Astrocyte (in vitro differentiated cells and primary cell): Measurements from ENCODE around the gene SLIT3.

Source experiments
- EZH2 ChIP-seq: IDR thresholded peaks from 2 replicates; pipeline ENCODE4 v1.6.1; 2012; ENCODE audit warnings: mild to moderate bottlenecking, low read length, inconsistent platforms; ENCODE audit not compliant: insufficient read depth
- TF ChIP-seq, protein P1 (sequence below): IDR thresholded peaks from 2 replicates; pipeline ENCODE4 v1.5.1; 2011; ENCODE audit warnings: low read depth, mild to moderate bottlenecking, inconsistent platforms, low read length, moderate library complexity; ENCODE audit not compliant: insufficient read depth

DNA sequence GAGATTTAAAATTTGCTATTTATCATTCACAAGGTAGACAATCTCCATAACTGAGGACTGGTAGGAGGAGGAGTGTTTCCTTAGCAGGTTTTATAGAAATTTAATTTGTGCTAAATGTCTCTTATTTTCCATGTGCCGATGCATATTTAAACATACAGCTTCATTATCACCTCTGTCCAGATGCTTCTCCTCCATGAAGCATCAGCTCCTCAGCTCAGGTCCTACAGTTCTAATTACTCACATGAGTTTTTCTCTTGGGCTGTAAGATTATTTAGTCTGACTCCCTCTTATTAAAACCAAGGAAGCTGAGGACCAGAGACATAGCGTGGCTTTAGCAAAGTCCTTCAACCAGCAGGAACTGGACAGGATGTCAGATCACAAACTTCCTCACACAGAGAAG, 421.6 kb downstream of the SLIT3 start:
- TF ChIP-seq, protein P1, sequence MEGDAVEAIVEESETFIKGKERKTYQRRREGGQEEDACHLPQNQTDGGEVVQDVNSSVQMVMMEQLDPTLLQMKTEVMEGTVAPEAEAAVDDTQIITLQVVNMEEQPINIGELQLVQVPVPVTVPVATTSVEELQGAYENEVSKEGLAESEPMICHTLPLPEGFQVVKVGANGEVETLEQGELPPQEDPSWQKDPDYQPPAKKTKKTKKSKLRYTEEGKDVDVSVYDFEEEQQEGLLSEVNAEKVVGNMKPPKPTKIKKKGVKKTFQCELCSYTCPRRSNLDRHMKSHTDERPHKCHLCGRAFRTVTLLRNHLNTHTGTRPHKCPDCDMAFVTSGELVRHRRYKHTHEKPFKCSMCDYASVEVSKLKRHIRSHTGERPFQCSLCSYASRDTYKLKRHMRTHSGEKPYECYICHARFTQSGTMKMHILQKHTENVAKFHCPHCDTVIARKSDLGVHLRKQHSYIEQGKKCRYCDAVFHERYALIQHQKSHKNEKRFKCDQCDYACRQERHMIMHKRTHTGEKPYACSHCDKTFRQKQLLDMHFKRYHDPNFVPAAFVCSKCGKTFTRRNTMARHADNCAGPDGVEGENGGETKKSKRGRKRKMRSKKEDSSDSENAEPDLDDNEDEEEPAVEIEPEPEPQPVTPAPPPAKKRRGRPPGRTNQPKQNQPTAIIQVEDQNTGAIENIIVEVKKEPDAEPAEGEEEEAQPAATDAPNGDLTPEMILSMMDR: no peak
- TF ChIP-seq EZH2: no peak
